Femur (tissue), 1 donor: ENCODE results near the gene RPL12.
"Not testable (repeated sequence)": the region's sequence is repeated elsewhere in the genome, so short reads cannot be mapped to it uniquely, and the experiment has no call there.

ENCODE experiments used
- DNase-seq: peaks from one replicate; pipeline ENCODE4 v3.0.0-alpha.2; 2017

RPL12 gene

DNA sequence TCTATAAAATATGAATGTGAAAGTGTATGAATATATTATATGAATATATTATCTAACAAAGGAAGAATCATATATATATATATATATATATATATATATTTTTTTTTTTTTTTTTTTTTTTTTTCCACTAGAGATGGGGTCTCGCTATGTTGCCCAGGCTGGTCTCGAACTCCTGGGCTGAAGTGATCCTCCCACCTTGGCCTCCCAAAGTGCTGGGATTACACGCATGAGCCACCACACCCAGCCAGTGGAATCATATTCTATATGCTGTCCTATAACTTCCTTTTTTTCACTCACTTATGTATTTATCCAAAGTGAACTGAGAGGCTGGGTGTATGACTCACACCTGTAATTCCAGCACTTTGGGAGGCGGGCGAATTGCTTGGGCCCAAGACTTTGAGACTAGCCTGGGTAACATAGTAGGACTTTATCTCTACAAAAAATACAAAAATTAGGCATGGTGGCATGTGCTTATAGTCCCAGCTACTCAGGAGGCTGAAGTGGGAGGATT is 15.3 kb upstream of the RPL12 start:
- not testable (repeated sequence) for DNase-seq

DNA sequence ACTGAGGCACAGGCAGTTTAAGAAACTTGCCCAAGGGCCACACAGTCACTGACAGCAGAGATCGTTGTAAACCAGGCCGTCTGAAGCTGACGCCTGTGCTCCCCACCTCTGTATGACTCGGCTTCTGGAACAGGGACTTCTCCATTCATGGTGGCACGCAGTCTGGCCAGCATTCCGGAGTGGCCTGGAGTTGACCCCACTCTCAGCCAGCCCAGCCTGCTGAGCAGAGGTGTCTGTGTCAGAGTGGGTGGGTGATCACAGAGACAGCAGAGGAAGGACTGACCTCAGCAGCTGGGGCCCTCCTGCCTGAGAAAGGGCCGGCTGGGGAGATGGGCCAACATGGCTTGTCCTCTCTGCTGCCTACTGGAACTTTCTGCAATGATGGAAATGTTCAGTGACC is 12.7 kb upstream of the RPL12 start:
- DNase-seq = peak; percentile 52

DNA sequence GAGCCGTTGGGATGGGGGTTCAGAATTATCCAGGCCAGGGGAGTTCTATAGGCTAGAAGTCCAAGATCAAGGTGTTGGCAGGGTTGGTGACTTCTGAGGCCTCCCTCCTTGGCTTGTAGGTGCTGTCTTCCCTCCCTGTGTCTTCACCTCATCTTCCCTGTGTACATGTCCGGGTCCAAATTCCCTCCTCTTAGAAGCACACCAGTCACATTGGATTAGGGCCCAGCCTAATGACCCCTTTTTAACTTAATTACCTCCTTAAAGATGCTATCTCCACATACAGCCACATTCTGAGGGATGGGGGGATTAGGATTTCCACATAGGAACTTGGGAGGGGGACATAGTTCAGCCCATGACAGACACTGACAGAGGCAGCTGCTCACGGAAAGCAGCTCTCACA is 12.2 kb upstream of the RPL12 start:
- no peak for DNase-seq

DNA sequence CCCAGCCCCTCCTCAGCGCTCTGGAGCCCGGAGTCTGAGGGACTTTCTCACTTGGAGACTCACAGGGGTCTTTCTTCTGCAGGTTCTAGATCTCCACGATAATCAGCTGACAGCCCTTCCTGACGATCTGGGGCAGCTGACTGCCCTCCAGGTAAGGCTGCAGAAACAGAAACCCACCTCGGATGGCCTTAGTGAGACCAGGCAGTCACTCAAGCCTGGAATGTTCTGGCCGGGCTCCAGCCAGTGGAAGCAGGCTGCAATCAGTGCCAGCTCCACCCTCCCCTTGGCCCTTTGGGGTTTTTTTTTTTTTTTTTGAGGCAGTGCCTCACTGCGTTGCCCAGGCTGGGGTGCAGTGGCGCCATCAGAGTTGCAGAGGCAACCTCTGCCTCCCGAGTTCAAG is 7.7 kb upstream of the RPL12 start:
- DNase-seq = no peak

DNA sequence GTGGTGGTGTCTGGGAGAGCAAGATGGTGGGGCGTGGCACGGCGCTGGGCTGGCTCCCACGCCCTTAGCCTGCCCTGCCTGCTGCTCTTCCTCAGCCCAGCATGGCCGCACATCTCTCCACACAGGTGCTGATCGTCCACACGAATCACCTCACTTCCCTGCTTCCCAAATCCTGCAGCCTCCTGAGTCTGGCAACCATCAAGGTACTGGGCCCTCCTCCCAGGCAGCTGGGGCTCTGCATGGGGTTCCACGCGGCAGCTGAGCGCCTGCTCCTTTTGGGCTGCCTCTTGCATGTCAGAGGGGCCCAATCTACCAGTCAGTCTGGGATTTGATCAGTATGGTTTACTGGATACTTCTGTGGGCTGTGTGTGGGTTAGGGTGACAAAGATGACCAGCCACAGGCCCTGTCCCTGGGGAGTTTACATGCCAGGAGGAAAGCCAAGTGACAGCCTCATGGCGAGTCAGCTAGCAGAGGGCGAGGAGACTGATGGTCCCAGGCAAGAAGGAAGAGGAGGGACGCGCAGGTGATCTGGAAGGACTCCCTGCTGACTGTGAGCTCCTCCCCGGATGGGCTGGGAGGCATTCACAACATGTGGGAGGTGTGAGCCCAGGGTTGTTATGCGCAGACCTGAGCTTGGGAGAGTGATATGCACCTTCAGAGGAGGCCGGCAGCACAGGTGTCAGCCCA is 6.1 kb upstream of the RPL12 start:
- no peak for DNase-seq

DNA sequence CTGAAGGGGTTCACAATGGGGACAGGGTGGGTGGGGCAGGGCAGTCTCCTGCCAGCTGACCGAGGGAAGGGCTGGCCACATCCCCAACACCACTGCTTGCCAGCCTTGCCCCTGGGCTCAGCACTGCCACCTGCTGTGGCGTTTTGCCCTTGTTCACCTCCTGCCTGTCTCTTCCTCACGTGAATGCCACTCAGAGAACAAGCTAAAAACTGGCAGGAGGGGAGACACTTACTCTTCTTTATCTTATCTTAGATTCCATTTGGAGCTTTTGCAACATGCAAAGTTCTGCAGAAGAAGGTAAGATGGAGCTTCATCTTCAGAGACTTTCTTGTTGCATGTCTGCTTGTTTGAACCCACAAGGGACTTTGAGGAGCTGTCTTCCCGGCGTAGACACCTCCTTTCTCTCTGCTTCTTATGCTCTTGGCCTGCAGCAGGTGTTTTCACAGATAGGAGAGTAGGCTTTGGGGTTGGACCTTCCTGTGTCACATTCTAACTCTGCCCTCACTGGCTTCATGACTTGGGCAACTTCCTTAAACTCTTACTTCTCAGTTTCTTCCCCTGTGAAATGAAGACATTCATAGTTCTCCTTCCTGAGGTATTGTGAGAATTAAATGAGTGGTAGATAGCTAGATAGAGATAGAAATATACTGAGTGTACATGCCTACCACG is 4.3 kb upstream of the RPL12 start:
- DNase-seq = no peak

DNA sequence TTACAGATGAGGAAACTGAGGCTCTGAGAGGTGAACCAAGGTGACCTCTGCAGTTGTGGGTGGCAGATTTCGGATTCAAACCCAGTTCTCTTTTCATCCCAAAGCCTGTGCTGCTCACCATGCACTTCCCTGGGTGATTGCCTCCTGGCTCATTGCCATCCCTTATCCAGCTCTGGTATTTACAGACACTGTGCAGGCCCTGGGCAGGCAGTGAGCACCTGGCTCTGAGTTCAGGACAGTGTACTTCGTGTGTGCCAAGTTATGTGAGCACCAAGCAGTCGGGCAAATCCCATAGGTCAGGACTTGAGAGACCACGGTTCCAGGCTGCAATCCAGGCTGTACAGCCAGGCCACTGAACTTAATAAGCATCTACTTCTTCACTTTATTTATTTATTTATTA is 1.5 kb upstream of the RPL12 start:
- peak; percentile 46 for DNase-seq

DNA sequence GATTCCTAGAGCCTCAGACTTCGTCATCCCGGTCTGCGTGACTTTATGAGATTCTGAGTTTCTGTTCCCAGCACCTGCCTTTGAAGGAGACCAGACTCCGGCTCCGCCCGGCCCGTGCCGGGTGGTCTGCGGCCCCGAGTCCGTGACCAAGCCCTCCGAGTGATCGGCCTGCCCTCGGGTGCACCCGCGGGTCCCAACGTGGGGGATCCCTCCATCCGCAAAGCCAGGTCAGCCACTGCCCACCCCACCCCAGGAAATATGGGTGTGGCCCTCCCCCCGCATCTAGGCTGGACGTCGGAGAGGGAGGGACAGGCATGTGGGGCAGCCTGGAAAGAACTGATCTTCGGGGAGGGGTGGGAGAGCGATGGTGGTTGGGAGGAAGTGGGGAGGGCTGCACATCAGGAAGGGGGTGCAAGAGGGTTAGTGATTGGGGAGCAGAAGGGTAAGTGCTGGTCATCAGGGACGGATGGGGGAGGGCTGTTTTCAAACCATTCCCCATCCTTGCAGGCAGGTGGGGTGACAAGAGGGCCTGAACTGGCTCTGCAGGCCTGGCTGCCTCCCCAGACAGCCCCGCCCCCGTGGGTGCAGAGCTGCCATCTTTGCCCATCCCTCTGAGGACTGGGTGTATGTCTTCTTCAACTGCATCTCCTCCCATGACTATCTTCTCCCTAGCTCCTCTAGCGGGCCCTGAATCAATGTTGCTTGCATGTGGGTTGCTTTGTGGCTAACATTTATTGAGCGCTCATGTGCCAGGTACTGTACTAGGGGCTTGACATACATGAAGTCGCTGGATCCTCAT is 851 bp upstream of the RPL12 start:
- DNase-seq = peak; percentile 65

DNA sequence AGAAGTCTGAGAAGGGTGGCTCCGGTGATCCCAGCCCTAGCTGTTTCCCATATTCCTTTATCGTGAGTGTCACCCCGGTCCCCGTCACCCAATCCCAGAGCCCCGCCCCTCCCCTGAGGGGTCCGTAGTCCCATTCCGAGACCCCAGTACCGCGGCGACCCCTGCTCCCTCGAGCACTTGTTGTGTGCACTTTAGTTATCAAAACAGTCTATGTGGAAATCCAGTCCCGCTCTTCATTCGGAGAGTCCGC is 327 bp upstream of the RPL12 start:
- no peak for DNase-seq

DNA sequence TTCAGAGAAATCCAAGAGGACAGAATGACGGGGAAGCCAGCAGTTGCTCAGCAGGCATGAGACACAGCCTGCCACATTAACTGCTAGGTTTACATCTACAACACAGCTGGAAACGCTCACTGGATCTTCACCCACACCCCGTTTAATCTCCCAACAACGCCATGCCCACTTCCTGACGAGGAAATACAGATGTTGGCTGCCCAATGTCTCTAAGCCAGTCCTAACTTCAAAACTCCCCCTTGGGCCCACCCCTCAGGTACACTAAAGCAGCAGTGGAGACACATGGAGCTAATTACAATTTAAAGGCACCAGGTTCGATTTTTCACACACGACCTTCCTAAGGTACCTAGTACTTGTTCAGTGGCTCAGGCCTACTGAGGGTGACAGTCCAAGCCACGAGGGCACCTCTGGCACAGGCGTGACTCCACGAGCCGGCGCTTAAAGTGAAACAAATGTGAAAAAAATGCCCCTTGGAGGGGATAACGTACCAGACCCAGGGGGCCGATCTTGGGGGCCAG is 904 bp downstream of the RPL12 start:
- DNase-seq = peak; percentile 42

DNA sequence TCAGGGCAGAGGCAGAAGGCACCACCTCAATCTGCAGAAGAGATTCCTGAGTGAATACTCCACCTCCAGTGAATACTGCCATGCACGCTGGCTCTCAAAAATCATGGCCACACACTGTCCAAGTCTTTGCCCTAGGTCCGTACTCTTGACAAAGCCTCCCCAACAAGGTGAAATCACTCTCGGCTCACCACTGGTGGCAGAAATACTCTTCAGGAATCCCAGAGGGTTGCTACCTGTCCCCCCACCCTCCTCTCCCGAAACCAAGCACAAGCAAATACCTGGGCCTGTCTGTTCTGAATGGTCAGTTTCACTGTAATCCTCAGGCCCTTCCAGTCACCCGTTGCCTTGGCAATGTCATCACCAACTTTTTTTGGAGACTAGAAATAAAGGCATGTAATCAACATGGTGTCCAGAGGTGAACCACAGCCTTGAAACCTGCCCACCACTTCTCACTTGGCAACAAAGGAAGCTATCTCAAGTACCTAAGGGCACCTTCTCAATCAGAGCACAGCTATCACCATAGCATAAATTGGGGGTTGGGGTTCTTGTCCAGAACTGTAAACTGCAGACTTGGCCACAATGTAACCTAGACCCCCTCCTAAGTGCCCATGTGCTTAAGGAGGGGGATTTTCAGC is 1.8 kb downstream of the RPL12 start:
- DNase-seq = no peak

DNA sequence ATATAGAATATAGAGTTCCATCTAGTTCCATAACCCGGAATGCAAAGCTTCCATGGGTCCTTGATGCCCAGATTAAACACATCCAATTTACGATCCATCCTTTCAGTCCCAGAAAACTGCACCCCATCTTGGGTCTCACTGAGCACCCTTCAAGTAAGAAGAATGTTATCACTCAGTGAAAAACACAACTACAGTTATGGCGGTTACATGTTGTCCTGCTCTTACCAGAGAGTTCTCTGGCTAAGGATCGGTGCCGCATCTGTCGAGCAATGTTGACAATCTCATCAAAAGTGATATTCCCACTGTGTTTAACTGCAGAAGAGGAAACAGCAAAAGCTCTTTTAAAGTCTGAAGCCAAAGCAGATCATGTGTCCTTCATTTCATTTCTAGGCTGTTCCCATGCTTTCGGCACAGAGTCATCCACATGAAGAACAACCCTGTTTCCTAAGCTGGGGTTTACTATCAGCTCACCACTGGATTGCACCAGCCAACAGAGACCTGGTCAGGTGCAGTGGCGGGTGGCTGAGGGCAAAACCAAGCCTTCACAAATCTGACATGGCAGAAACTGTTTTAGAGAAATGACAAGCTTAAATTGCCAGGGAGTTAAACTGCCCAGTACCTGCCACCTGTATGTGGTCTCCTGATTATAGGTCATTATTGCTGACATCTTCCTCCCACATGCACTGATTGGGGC is 2.9 kb downstream of the RPL12 start:
- no peak for DNase-seq

DNA sequence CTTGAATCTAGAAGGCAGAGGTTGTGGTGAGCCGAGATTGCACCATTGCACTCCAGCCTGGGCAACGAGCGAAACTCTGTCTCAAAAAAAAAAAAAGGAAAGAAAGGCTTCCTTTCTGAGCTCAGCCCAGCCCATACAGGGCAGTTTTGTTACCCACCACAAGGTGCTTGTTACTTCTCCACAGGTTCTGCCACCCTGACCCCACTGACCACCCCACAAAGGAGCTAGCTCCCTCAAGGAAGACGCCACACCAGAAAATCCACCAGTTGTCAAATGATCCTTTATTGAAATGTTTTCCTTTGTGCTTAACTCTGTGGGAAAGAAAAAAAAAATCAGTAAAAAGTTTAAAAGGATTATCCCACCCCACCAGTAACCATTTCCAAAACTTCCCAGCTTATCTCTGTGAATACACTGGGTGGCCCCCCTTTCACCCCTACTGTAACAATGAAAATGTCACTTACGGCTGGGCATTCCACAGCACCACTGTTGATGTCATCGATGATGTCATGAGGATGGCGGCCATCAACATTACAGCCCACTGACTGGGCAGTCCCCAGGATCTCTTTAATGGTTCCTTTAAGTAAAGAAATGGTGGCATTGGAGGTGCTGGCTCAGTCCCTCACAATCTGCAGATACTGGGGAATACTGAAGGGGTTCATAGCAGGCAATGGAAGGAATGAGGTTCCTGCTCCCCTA is 3.6 kb downstream of the RPL12 start:
- DNase-seq = no peak

DNA sequence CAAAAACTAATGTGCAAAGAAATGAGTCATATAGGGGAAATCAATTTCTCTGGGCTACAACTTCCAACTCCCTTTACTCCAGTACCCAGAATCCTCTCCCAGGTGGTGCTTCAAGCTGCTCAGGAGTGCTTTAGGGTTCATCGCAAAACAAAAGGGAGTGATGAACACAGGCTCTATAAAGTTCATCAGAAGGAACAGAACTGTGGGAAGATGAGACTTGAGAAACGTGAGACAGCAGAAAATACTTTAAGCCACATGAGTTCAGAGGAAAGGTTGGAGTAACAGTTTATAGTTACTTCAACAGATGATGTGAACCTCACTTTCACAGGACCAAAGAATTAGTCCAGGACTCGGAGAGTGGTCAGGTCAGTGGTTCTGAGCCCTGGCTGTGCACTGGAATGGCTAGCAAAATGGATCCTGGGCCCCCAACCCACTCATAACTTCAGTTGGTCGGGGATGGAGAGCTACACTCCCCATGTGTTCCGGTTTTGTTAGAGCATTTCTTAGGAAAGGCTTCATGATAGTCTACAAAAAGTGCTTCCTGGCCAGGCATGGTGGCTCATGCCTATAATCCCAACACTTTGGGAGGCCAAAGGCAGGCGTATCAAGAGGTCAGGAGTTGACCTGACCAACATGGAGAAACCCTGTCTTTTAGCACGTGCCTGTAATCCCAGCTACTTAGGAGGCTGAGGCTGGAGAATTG is 4.3 kb downstream of the RPL12 start:
- no peak for DNase-seq

DNA sequence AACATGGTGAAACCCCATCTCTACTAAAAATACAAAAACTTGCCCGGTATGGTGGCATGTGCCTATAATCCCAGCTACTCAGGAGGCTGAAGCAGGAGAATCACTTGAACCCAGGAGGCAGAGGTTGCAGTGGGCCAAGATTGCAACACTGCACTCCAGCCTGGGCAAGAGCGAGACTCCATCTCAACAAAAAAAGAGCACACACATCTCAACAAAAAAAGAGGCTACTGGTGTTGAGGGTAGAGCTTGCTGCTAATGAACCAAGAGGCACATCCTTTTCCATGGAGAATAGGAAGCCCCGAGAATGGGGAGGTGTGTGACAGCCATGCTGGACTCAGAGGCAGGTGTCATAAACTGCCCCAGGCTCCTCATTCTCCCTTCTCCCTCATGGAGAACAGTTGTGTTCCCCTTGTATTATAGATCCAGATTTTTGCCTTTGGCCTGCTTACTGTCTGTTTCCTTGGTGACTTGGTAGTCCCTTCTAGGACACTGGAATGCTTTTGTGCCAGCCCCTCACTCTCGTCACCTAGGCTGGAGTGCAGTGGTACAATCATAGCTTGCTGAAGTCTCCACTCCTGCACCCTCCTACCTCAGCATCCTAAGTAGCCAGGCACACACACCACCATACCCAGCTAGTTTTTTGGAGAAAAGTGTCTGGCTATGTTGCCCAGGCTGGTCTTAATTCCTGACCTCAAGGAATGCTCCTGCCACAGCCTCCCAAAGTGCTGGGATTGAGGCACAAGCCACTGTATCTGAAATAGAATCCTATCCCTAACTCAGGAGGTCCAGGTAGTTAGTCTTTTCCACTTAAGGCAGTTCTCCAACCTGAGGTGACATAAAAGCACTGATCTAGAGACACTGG is 5.1 kb downstream of the RPL12 start:
- no peak for DNase-seq

DNA sequence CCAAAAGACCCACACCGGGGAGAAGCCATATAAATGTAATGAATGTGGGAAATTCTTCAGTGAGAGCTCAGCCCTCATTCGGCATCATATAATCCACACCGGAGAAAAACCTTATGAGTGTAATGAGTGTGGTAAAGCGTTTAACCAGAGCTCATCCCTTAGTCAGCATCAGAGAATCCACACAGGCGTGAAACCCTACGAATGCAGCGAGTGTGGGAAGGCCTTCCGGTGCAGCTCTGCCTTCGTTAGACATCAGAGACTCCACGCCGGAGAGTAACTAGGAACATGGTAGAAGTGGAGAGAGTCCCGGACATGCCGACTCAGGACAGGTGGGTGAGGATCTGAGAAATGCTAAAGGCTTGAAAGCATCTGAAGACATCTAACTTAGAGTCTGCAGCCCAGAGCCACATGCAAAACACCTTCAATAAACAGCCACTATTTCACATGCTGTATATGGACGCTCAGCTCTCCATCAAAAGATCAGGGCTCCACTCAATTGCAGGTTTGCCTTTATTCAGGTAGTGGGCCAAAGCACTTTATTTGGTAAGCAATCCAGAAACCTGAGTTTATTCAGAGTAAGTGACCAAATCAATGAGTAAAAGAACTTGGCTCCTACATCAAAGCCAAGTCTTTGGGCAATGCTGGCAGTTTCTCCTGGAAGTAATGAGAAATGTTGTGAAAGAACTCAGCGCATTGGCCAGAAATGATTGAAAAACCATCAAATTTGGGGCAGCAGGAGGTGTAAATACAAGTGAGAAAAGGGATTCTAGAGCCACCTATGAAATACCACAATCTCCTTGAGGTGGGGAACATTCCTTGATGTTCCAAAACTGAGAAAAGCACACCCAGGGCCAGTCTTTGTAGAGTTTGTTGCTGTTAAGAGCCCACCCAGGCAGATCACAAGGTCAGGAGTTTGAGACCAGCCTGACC is 6.0 kb downstream of the RPL12 start:
- DNase-seq = no peak

DNA sequence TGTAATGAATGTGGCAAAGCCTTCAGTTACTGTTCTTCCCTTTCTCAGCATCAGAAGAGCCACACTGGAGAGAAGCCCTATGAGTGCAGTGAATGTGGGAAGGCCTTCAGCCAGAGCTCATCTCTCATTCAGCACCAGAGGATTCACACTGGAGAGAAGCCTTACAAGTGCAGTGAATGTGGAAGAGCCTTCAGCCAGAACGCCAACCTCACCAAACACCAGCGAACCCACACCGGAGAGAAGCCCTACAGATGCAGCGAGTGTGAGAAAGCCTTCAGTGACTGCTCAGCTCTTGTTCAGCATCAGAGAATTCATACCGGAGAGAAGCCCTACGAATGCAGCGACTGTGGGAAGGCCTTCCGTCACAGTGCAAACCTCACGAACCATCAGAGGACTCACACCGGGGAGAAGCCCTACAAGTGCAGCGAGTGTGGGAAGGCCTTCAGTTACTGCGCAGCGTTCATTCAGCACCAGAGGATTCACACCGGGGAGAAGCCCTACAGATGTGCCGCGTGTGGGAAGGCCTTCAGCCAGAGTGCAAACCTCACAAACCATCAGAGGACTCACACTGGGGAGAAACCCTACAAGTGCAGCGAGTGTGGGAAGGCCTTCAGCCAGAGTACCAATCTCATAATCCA is 6.8 kb downstream of the RPL12 start:
- DNase-seq = no peak

DNA sequence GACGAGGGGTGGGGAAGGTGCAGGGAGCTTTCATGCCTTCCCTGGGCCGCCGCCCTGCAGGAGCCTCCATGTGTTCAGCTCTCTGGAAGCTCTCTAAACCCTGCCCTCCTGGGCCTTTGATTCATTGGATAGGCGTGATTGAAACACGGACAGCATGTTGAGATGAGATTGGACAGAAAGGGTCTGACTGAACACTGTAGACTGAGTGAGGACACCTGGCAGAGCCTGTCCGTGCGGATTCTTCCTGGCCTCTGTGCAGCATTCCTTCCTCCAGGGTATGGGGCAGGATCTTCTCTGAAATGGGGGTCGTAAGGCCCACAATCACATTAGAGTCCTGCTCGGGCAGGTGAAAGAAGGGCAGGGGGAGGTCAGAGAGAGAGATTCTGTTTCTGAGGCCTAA is 12.8 kb downstream of the RPL12 start:
- no peak for DNase-seq
